Stimulated activated CD4-positive, alpha-beta T cell treated with anti-CD3 and anti-CD28 coated beads, TNF-alpha, amount 100 ng/mL, for 24 hours (primary cell): ENCODE results near the gene OR2AJ1.

Source experiments
- DNase-seq, 3 experiments: peaks; one replicate each; pipeline ENCODE4 v3.0.0-alpha.2; 2020; ENCODE audit warnings: low read depth in 3 of 3

OR2AJ1 gene

GRCh38 chr1:247924868-247925267 is at the start of gene OR2AJ1:
Gene OR2AJ1, plus strand, starts transcription at chr1:247924889. Its CDS starts 8,880 bp downstream, at chr1:247933769.
- no peak for DNase-seq

GRCh38 chr1:247883346-247883745 is 41.3 kb upstream of the OR2AJ1 start:
- no peak for DNase-seq

- no peak for DNase-seq
Observed at GRCh38 chr1:247884797-247885413, 39.8 kb upstream of the OR2AJ1 start.

- DNase-seq: no peak
Observed at GRCh38 chr1:247895163-247895637, 29.5 kb upstream of the OR2AJ1 start, which contains the start of gene OR2W3. Gene OR2W3, plus strand, starts transcription at chr1:247895587. Its CDS starts 0 bp downstream, at chr1:247895587.

GRCh38 chr1:247895976-247896375 is 28.7 kb upstream of the OR2AJ1 start:
- no peak for DNase-seq

GRCh38 chr1:247904122-247904521 is 20.6 kb upstream of the OR2AJ1 start:
- DNase-seq: no peak

GRCh38 chr1:247905181-247905580 is 19.5 kb upstream of the OR2AJ1 start:
- no peak for DNase-seq

- peak in 1 of 3 experiments; percentile 3 for DNase-seq
Observed at GRCh38 chr1:247905910-247906503, 18.7 kb upstream of the OR2AJ1 start.

- DNase-seq: no peak
Observed at GRCh38 chr1:247906504-247907047, 18.1 kb upstream of the OR2AJ1 start.

GRCh38 chr1:247908766-247909165 is 15.9 kb upstream of the OR2AJ1 start:
- no peak for DNase-seq

- DNase-seq: no peak
Observed at GRCh38 chr1:247913786-247914185, 10.9 kb upstream of the OR2AJ1 start.

- DNase-seq: no peak
Observed at GRCh38 chr1:247914941-247915662, 9.6 kb upstream of the OR2AJ1 start.

- no peak for DNase-seq
Observed at GRCh38 chr1:247919952-247920351, 4.7 kb upstream of the OR2AJ1 start, which contains the start of gene OR2T8. Gene OR2T8, plus strand, starts transcription at chr1:247920252. Its CDS starts 766 bp downstream, at chr1:247921018.

- DNase-seq: no peak
Observed at GRCh38 chr1:247923941-247924340, 748 bp upstream of the OR2AJ1 start.

GRCh38 chr1:247933989-247934388 is 9.3 kb downstream of the OR2AJ1 start:
- DNase-seq: no peak

GRCh38 chr1:247935781-247936180 is 11.1 kb downstream of the OR2AJ1 start:
- DNase-seq: no peak

GRCh38 chr1:247936415-247936814 is 11.7 kb downstream of the OR2AJ1 start:
- DNase-seq: no peak

- DNase-seq: peak; percentile 32 to 94 (median 85)
Observed at GRCh38 chr1:247936965-247937734, 12.5 kb downstream of the OR2AJ1 start.

- DNase-seq: no peak
Observed at GRCh38 chr1:247942624-247943023, 17.9 kb downstream of the OR2AJ1 start.

GRCh38 chr1:247948558-247948957 is 23.9 kb downstream of the OR2AJ1 start, which contains the start of gene OR2L8:
Gene OR2L8, plus strand, starts transcription at chr1:247948858. Its CDS starts 0 bp downstream, at chr1:247948858.
- DNase-seq: no peak

GRCh38 chr1:247953408-247953807 is 28.7 kb downstream of the OR2AJ1 start:
- no peak for DNase-seq
